ENCODE data around the gene SLC51B.

Gene SLC51B

DNA sequence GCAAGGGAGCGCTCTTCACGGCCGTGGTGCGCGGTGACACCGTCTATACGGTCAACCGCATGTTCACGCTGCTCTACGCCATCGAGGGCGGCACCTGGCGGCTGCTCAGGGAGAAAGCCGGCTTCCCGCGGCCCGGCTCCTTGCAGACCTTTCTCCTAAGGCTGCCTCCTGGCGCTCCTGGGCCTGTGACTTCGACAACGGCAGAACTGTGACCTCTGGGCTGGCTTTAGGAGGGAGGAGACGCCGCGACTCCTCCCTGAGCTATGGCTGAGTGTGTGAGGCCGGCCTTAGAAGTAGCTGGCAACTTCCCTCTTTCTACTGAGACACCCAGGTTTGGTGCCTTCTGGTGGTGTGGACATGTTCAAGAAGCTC lies 32.8 kb downstream of the SLC51B start:
- H4K20me1 ChIP-seq (ENCODE audit: insufficient read depth, low read length), result no peaks in the 10 kb centered on the region
- no peaks in the 10 kb centered on the region for H3K79me2 ChIP-seq (ENCODE audit: low read length)
- no peak overlapping the region for H2AFZ ChIP-seq (ENCODE audit: low read depth, low read length)
- H3K36me3 ChIP-seq (replicated peaks; ENCODE audit: low read depth, low read length), result no peaks in the 10 kb centered on the region
- H3K9me3 ChIP-seq (ENCODE audit: insufficient read depth, low read length), result no peaks in the 10 kb centered on the region
- H3K9ac ChIP-seq (ENCODE audit: low read length), result no peak overlapping the region
- TF ChIP-seq, protein P1, sequence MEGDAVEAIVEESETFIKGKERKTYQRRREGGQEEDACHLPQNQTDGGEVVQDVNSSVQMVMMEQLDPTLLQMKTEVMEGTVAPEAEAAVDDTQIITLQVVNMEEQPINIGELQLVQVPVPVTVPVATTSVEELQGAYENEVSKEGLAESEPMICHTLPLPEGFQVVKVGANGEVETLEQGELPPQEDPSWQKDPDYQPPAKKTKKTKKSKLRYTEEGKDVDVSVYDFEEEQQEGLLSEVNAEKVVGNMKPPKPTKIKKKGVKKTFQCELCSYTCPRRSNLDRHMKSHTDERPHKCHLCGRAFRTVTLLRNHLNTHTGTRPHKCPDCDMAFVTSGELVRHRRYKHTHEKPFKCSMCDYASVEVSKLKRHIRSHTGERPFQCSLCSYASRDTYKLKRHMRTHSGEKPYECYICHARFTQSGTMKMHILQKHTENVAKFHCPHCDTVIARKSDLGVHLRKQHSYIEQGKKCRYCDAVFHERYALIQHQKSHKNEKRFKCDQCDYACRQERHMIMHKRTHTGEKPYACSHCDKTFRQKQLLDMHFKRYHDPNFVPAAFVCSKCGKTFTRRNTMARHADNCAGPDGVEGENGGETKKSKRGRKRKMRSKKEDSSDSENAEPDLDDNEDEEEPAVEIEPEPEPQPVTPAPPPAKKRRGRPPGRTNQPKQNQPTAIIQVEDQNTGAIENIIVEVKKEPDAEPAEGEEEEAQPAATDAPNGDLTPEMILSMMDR (IDR thresholded peaks at IDR 0.05; ENCODE audit: low read depth, low read length), result no peak
- no peak for TF ChIP-seq EZH2phosphoT487 (IDR thresholded peaks at IDR 0.05; ENCODE audit: low read depth)
- H3K4me2 ChIP-seq (ENCODE audit: low read length), result no peak overlapping the region
- no peak overlapping the region for H3K4me3 ChIP-seq (ENCODE audit: low read length)
- peaks cover 7% of the 10 kb centered on the region for H3K4me1 ChIP-seq (ENCODE audit: low read length)
- peaks cover 23% of the 10 kb centered on the region for H3K27me3 ChIP-seq (ENCODE audit: low read depth, low read length)
- no peak overlapping the region for H3K27ac ChIP-seq (ENCODE audit: low read length)

DNA sequence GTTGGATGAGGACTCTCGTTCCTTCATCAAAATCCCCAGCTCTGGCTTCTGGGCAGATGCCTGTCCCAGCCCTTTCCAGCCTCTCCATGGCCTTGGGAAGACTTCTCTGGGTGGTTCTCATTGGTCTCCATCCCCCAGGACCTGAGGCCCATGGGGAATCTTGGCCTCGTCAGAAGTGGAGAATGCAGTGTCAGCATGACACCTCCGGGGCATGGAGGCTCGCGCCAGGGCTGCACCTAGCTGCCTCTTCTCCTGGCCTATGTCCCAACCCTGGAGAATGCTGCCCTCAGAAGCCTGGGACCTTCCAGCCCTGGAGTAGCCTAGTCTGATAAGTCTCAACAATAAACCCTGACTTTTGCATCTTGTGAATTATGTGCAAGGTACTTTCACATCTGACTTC lies 34.4 kb downstream of the SLC51B start:
- TF ChIP-seq, protein P1 (IDR thresholded peaks at IDR 0.05; ENCODE audit: low read depth, low read length), result no peak
- TF ChIP-seq EZH2phosphoT487 (IDR thresholded peaks at IDR 0.05; ENCODE audit: low read depth), result no peak
- Histone ChIP-seq H3K4me2 (ENCODE audit: low read length) (no peak overlapping the region), H3K9ac (ENCODE audit: low read length) (no peak overlapping the region), H3K4me3 (ENCODE audit: low read length) (no peak overlapping the region), H3K4me1 (ENCODE audit: low read length) (peaks cover under 1% of the 10 kb centered on the region; the same call in 1 of the 2 replicates), H3K9me3 (ENCODE audit: insufficient read depth, low read length) (no peaks in the 10 kb centered on the region), H2AFZ (ENCODE audit: low read depth, low read length) (no peak overlapping the region), H3K36me3 (replicated peaks; ENCODE audit: low read depth, low read length) (no peaks in the 10 kb centered on the region), H3K27ac (ENCODE audit: low read length) (no peak overlapping the region), H3K79me2 (ENCODE audit: low read length) (no peaks in the 10 kb centered on the region), H3K27me3 (ENCODE audit: low read depth, low read length) (peaks cover 39% of the 10 kb centered on the region), H4K20me1 (ENCODE audit: insufficient read depth, low read length) (no peaks in the 10 kb centered on the region)

DNA sequence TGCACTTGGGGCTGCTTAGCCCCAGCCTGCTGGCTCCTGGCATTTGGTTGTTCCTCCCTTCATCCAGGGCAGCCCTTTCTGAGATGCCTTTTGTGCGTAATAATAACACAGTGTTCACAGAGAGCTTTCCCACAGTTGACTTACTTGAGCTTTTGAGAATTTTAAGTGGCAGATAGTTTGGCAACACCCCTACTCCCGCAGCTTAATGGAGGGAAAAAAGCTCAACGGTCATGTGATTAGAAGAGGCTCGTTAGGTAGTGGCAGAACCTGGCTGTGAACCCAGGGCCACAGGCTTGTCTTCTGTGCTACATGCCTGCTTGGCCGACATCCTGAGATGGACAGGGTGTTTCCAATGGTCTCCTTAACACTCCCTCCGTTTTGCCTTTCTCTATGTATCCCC lies 36.1 kb downstream of the SLC51B start:
- TF ChIP-seq, protein P1 (IDR thresholded peaks at IDR 0.05; ENCODE audit: low read depth, low read length), result no peak
- no peak for TF ChIP-seq EZH2phosphoT487 (IDR thresholded peaks at IDR 0.05; ENCODE audit: low read depth)
- peaks cover 46% of the 10 kb centered on the region for H3K27me3 ChIP-seq (ENCODE audit: low read depth, low read length)
- no peak overlapping the region for H3K4me2 ChIP-seq (ENCODE audit: low read length)
- no peaks in the 10 kb centered on the region for H3K79me2 ChIP-seq (ENCODE audit: low read length)
- no peaks in the 10 kb centered on the region for H3K36me3 ChIP-seq (replicated peaks; ENCODE audit: low read depth, low read length)
- no peaks in the 10 kb centered on the region for H3K4me1 ChIP-seq (ENCODE audit: low read length)
- H3K4me3 ChIP-seq (ENCODE audit: low read length), result no peak overlapping the region
- H3K27ac ChIP-seq (ENCODE audit: low read length), result no peak overlapping the region
- H2AFZ ChIP-seq (ENCODE audit: low read depth, low read length), result no peak overlapping the region
- H3K9ac ChIP-seq (ENCODE audit: low read length), result no peak overlapping the region
- no peaks in the 10 kb centered on the region for H4K20me1 ChIP-seq (ENCODE audit: insufficient read depth, low read length)
- no peaks in the 10 kb centered on the region for H3K9me3 ChIP-seq (ENCODE audit: insufficient read depth, low read length)

DNA sequence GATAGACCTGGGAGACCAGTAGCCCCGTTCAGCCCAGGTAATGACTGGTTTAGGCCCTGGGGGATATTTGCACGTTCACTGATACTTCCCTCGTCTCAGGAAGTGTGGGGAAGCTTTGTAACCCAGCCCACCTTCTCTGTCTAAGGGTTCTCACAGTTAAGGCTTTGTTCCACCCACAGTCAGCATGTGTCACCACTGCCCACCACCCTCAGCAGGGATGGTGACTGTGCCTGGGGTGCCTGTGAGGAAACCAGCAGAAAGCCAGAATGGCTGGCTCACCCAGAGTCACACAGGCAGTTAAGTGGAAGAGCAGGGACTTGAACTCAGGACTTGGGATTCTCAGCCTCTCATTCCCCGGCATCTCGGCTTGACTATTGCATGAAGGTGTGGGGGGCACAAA lies 36.6 kb downstream of the SLC51B start:
- TF ChIP-seq EZH2phosphoT487 (IDR thresholded peaks at IDR 0.05; ENCODE audit: low read depth), result no peak
- TF ChIP-seq, protein P1 (IDR thresholded peaks at IDR 0.05; ENCODE audit: low read depth, low read length), result no peak
- H3K36me3 ChIP-seq (replicated peaks; ENCODE audit: low read depth, low read length), result no peaks in the 10 kb centered on the region
- no peaks in the 10 kb centered on the region for H3K4me1 ChIP-seq (ENCODE audit: low read length)
- no peak overlapping the region for H3K4me3 ChIP-seq (ENCODE audit: low read length)
- H3K9ac ChIP-seq (ENCODE audit: low read length), result no peak overlapping the region
- no peaks in the 10 kb centered on the region for H3K79me2 ChIP-seq (ENCODE audit: low read length)
- H3K9me3 ChIP-seq (ENCODE audit: insufficient read depth, low read length), result no peaks in the 10 kb centered on the region
- peaks cover 46% of the 10 kb centered on the region for H3K27me3 ChIP-seq (ENCODE audit: low read depth, low read length)
- no peak overlapping the region for H3K27ac ChIP-seq (ENCODE audit: low read length)
- H4K20me1 ChIP-seq (ENCODE audit: insufficient read depth, low read length), result no peaks in the 10 kb centered on the region
- H3K4me2 ChIP-seq (ENCODE audit: low read length), result no peak overlapping the region
- H2AFZ ChIP-seq (ENCODE audit: low read depth, low read length), result no peak overlapping the region
